Stomach (tissue), 9 donors: ENCODE results near the gene CR1L. TPM values are rescaled to one million over a fixed set of nuclear protein-coding genes. Genes with fewer than 3 reads are reported as not detected.

Source experiments
- DNase-seq, 2 donors: peaks; one replicate each; pipeline versions ENCODE4 v3.0.0 to v3.0.0-alpha.2; 2013 to 2019
- H3K27ac ChIP-seq, 5 donors: fragments of 200-600 bp in 4 of 5; sonication (generic) in 4 of 5; one replicate each; pipeline ENCODE4 v1.5.1; 2013 to 2019; ENCODE audit warnings: mild to moderate bottlenecking in 1 of 5, moderate library complexity in 1 of 5
- H3K27me3 ChIP-seq, 3 donors: fragments of 200-600 bp; sonication (generic); one replicate each; pipeline ENCODE4 v1.5.1; 2017 to 2019; ENCODE audit warnings: mixed run types in 1 of 3
- H3K36me3 ChIP-seq, 4 donors: fragments of 200-600 bp; sonication (generic); 1 replicate in 3 of 4; 2 replicates in 1 of 4; pipeline ENCODE4 v1.5.1; 2016 to 2019
- H3K4me1 ChIP-seq, 4 donors: fragments of 200-600 bp; sonication (generic); one replicate each; pipeline ENCODE4 v1.5.1; 2016 to 2019
- H3K4me3 ChIP-seq, 4 donors: fragments of 200-600 bp; sonication (generic) in 3 of 4; one replicate each; pipeline ENCODE4 v1.5.1; 2016 to 2019; ENCODE audit warnings: mild to moderate bottlenecking in 1 of 4
- H3K9me3 ChIP-seq, 4 donors: fragments of 200-600 bp; sonication (generic); one replicate each; pipeline ENCODE4 v1.5.1; 2016 to 2019
- EP300 ChIP-seq: sonication (generic); formaldehyde crosslinking; IDR thresholded peaks from one replicate; pipeline ENCODE4 v1.6.1; 2017; ENCODE audit warnings: antibody characterized with exemption
- POLR2A ChIP-seq, 4 donors: fragments of 450-650 bp; IDR thresholded peaks; one replicate each; pipeline ENCODE4 v1.6.1; 2016; ENCODE audit warnings: antibody characterized with exemption in 4 of 4, control low read depth in 2 of 4, mild to moderate bottlenecking in 1 of 4, moderate library complexity in 1 of 4
- POLR2AphosphoS5 ChIP-seq, 3 donors: sonication (generic); formaldehyde crosslinking; IDR thresholded peaks; one replicate each; pipeline ENCODE4 v1.6.1; 2016; ENCODE audit warnings: antibody characterized with exemption in 3 of 3
- WGBS, 5 donors: extraction: QIAGEN DNeasy Blood & Tissue Kit in 3 of 5; methylation state at CpG; one replicate each; pipeline versions ENCODE4 v1.1.5 to v1.1.7; 2013 to 2018; 5-methylcytosine and 5-hydroxymethylcytosine counted together
- intact Hi-C: fragments of 100-400 bp; cut with DNase I; formaldehyde crosslinking; loops from one replicate; pipeline ENCODE4 v1.15.1; 2023; ENCODE audit warnings: low total_unique reads
- polyA plus RNA-seq, 3 donors: library from polyadenylated mRNA; stranded (reverse); fragments of 200-250 nt; gene quantifications; one replicate each; pipeline ENCODE4 v1.2.3, GENCODE V29; 2013
- total RNA-seq, 5 donors: library from RNA; depleted of rRNA; stranded (reverse); fragments of >200 nt; gene quantifications; one replicate each; pipeline versions ENCODE4 v1.1.0 to v1.2.3, GENCODE V29; 2014 to 2016
- TF ChIP-seq, protein P1 (sequence below), 7 experiments: fragments of 450-650 bp in 4 of 7; fragments of 200-600 bp in 3 of 7; sonication (generic) in 3 of 7; IDR thresholded peaks; one replicate each; pipeline ENCODE4 v1.5.1; 2016 to 2019; ENCODE audit warnings: antibody characterized with exemption in 7 of 7, control low read depth in 2 of 7, mild to moderate bottlenecking in 1 of 7
- donor health status: healthy with polysubstance abuse.
- donor health status: Bipolar disorder and iron deficiency.
- donor health status: healthy.

CR1L gene
- total and polyA plus RNA-seq, 8 donors, result 1.7 TPM; not detected in 7

DNA sequence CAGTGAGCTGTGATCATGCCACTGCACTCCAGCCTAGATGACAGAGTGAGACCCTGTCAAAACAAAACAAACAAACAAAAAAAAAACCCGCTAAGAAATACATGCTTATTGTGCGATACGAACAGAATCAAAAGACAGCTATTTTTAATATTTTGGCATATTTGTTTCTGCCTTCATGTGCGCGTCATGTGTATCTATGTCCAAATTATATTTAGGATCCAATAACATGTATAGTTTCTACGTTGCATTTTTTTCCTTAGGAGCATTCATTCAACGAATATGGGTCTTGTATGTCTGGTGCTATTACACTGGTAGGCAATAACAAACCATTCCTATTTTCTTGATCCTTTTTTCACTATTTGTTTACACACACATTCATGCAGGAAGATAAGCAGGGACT is 108.7 kb downstream of the CR1L start:
- Histone ChIP-seq H3K27me3 (no peaks in the 10 kb centered on the region), H3K4me3 (peak overlapping the region; percentile 67 to 93 (median 82)), H3K27ac (peak overlapping the region; percentile 61 to 96 (median 94)), H3K36me3 (peaks cover 5 to 18% (median 15%) of the 10 kb centered on the region in 4 donors), H3K9me3 (no peaks in the 10 kb centered on the region), H3K4me1 (peaks cover 41 to 79% (median 63%) of the 10 kb centered on the region in 4 donors)
- DNase-seq, result no peak
- TF ChIP-seq, protein P1, sequence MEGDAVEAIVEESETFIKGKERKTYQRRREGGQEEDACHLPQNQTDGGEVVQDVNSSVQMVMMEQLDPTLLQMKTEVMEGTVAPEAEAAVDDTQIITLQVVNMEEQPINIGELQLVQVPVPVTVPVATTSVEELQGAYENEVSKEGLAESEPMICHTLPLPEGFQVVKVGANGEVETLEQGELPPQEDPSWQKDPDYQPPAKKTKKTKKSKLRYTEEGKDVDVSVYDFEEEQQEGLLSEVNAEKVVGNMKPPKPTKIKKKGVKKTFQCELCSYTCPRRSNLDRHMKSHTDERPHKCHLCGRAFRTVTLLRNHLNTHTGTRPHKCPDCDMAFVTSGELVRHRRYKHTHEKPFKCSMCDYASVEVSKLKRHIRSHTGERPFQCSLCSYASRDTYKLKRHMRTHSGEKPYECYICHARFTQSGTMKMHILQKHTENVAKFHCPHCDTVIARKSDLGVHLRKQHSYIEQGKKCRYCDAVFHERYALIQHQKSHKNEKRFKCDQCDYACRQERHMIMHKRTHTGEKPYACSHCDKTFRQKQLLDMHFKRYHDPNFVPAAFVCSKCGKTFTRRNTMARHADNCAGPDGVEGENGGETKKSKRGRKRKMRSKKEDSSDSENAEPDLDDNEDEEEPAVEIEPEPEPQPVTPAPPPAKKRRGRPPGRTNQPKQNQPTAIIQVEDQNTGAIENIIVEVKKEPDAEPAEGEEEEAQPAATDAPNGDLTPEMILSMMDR (IDR thresholded peaks at IDR 0.05), result no peak
- TF ChIP-seq POLR2A (IDR thresholded peaks at IDR 0.05) (no peak), POLR2AphosphoS5 (IDR thresholded peaks at IDR 0.05) (no peak), EP300 (no peak)
- WGBS, 5 donors, result 29 to 54% (median 41%) methylated on average over 7 of the region's 7 CpGs
- intact Hi-C loops, result no loop called here

DNA sequence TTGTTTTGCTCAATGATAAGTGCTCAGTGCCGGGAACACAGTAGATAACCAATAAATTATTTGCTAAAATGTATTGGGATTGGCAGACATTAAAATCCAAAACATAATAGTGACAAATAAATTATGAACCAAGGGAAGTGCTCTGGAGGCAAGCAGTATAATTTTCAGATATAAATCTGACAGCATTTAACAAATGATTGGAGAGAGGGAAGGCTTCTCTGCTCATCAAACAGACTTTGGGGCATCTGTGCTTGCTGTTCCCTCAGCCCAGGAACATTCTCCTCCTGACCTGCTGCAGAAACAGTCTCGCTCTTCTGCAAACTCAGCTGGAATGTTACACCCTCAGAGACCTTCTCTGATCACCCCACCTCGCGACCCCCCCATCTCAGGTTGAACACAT is 109.1 kb downstream of the CR1L start:
- Histone ChIP-seq H3K27ac (peak overlapping the region in 4 of 5 donors; percentile 9 to 94 (median 54)), H3K9me3 (no peaks in the 10 kb centered on the region), H3K4me3 (peak overlapping the region in 3 of 4 donors; percentile 21 to 93 (median 84)), H3K36me3 (peaks cover 7 to 22% (median 19%) of the 10 kb centered on the region in 4 donors), H3K27me3 (no peaks in the 10 kb centered on the region), H3K4me1 (peaks cover 40 to 76% (median 61%) of the 10 kb centered on the region in 4 donors)
- TF ChIP-seq EP300 (no peak), POLR2AphosphoS5 (IDR thresholded peaks at IDR 0.05) (no peak), POLR2A (IDR thresholded peaks at IDR 0.05) (no peak)
- TF ChIP-seq, protein P1 (IDR thresholded peaks at IDR 0.05), result no peak
- 18 to 53% (median 31%) methylated on average over 4 of the region's 4 CpGs for WGBS, 5 donors
- DNase-seq, result no peak
- intact Hi-C loops, result no loop called here

DNA sequence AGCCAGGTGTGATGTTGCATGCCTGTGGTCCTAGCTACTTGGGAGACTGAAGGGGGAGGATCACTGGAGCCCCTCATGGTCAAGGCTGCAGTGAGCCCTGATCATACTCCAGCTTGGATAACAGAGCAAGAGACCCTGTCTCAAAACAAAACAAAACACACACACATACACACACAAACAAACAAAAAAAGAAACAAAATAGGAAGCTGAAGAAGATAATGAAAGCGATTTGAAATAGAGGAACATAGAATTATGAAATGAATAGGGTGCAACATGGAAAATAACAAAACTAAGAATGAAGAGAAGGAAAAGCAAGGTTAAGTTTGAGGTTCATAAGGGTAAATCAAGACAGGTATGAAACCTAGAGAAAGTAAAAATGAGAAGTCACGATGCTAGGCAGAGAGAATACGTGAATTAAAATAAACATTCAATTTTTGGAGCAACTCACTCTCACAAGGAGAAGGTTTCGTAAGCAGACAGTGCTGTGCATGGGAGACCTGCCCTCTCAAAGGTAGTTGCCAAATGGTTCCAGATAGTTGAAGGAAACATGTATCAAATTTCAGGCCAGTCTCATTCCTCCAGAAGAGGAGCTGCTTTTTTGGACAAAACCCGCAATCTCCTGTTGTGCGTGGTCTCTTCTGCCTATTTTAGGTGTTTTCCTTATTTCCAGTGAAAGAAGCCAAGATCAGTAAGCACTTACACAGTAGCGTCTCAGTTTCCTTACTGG is 110.2 kb downstream of the CR1L start:
- Histone ChIP-seq H3K36me3 (peaks cover 15 to 33% (median 31%) of the 10 kb centered on the region in 4 donors), H3K4me3 (no peak overlapping the region), H3K27ac (peak overlapping the region; percentile 2 to 94 (median 34)), H3K27me3 (no peaks in the 10 kb centered on the region), H3K4me1 (peaks cover 37 to 66% (median 57%) of the 10 kb centered on the region in 4 donors), H3K9me3 (no peaks in the 10 kb centered on the region)
- TF ChIP-seq, protein P1 (IDR thresholded peaks at IDR 0.05), result no peak
- TF ChIP-seq EP300 (no peak), POLR2A (IDR thresholded peaks at IDR 0.05) (no peak), POLR2AphosphoS5 (IDR thresholded peaks at IDR 0.05) (no peak)
- no peak for DNase-seq
- WGBS, 5 donors, result 37 to 52% (median 41%) methylated on average over 7 of the region's 7 CpGs
- intact Hi-C loops, result no loop called here

DNA sequence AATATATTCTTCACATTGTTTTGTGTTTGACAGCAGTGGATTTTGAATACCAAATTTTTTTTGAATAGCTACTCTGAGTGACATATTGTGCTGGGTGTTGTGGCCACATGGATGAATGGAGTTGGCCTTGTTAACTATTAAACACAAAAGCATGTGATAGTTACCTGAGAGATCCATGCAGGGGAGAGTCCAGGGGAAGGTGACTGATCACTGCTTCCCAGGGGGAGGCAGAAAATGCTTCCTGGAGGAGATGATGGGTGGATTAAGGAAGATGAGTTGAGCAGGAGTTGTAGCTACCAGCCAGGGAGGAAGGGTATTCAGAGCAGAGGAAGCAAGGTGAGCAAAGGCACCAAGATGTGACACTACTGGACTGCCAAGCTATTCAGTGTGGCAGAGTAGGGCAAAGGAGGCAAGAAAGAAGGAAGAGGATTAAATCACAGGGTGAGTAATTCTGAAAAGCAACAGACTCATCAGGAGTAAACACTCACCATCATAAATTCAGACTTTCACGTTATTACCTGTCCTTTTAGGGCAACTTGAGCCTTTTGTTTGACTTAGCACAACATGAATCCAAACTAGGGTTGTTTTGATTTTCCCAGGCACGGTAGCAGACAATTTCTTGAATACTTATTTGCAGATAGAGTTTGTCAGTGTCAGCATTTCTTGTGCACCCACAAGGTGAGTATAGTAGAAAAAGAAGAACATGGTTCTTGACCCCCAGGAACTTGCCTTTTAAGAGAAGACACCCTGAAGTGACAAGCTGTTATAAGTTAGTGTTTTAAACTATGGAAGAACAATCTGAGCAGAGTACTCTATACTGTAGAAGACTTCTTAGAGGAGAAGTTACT is 111.1 kb downstream of the CR1L start:
- Histone ChIP-seq H3K9me3 (no peaks in the 10 kb centered on the region), H3K4me3 (no peak overlapping the region), H3K36me3 (peaks cover 20 to 42% (median 39%) of the 10 kb centered on the region in 4 donors), H3K4me1 (peaks cover 36 to 57% (median 49%) of the 10 kb centered on the region in 4 donors), H3K27ac (peak overlapping the region in 2 of 5 donors; percentile 34 to 61), H3K27me3 (no peaks in the 10 kb centered on the region)
- TF ChIP-seq, protein P1 (IDR thresholded peaks at IDR 0.05), result no peak
- no peak for TF ChIP-seq POLR2A (IDR thresholded peaks at IDR 0.05)
- no peak for TF ChIP-seq POLR2AphosphoS5 (IDR thresholded peaks at IDR 0.05)
- no peak for TF ChIP-seq EP300
- 28 to 43% (median 30%) methylated on average over 2 of the region's 2 CpGs for WGBS, 5 donors
- DNase-seq, result no peak
- intact Hi-C loops, result no loop called here
